Endothelial cell of umbilical vein (primary cell): ENCODE data around the gene NOTCH2. TPM values are rescaled to one million over a fixed set of nuclear protein-coding genes. Genes with fewer than 3 reads are reported as not detected.

ENCODE experiments used
- BruUV-seq: library from RNA; stranded (reverse); fragments of 400-500 nt; replicated peaks from 2 replicates; lab custom pipeline; 2021; lab: Mats Ljungman, UMichigan
- CTCF ChIA-PET: fragments of 300-600, 350-600 bp; sonication (Branson Sonifier 250); formaldehyde crosslinking; loops from one replicate; lab custom pipeline; 2021; ENCODE audit warnings: antibody characterized with exemption, inconsistent platforms; lab: Charles Lee
- POLR2A ChIA-PET: fragments of 300-600, 350-600 bp; sonication (Branson Sonifier 250); formaldehyde crosslinking; loops from one replicate; lab custom pipeline; 2021; ENCODE audit warnings: antibody characterized with exemption, inconsistent platforms; lab: Charles Lee
- DNase-seq: peaks from one replicate; pipeline ENCODE4 v3.0.0-alpha.2; 2011; ENCODE audit warnings: low read depth, low spot score
- FAIRE-seq: peaks from 2 replicates; lab custom pipeline; 2011; peaks lifted over from hg19 to GRCh38; lab: Jason Lieb, UNC
- H2AFZ ChIP-seq: 2 replicates; pipeline ENCODE4 v1.6.0; 2012; ENCODE audit warnings: low read depth, low read length, control low read depth, inconsistent platforms
- H3K27ac ChIP-seq: 2 replicates; pipeline ENCODE4 v1.5.1; 2011; ENCODE audit warnings: low read depth, mild to moderate bottlenecking, control low read depth, low read length, moderate library complexity; ENCODE audit not compliant: insufficient read depth
- H3K27me3 ChIP-seq, 2 experiments: 2 replicates each; pipeline versions ENCODE4 v1.6.0 to v1.6.1; 2011; ENCODE audit warnings: low read length in 2 of 2, mixed read lengths in 1 of 2; ENCODE audit not compliant: control insufficient read depth in 2 of 2, insufficient read depth in 2 of 2
- H3K36me3 ChIP-seq, 2 experiments: 2 replicates in 1 of 2; 3 replicates in 1 of 2; pipeline ENCODE4 v1.5.1; 2011; ENCODE audit warnings: low read length in 2 of 2, mild to moderate bottlenecking in 1 of 2, moderate library complexity in 1 of 2; ENCODE audit not compliant: control insufficient read depth in 2 of 2, insufficient read depth in 2 of 2; ENCODE audit errors: extremely low read depth in 1 of 2
- H3K4me1 ChIP-seq: 3 replicates; pipeline ENCODE4 v1.5.1; 2011; ENCODE audit warnings: mild to moderate bottlenecking, low read length; ENCODE audit not compliant: control insufficient read depth, insufficient read depth; ENCODE audit errors: extremely low read depth
- H3K4me2 ChIP-seq: 2 replicates; pipeline ENCODE4 v1.6.1; 2011; ENCODE audit warnings: low read length, control low read depth, mixed read lengths; ENCODE audit not compliant: insufficient read depth
- H3K4me3 ChIP-seq, 3 experiments: fragments of 200-600 bp in 1 of 3; sonication (generic), shearing (Covaris generic) in 1 of 3; replicated peaks in 1 of 3; 2 replicates each; pipeline ENCODE4 v1.5.1; 2011 to 2016; ENCODE audit warnings: control low read depth in 3 of 3, low read length in 3 of 3, mild to moderate bottlenecking in 2 of 3, inconsistent platforms in 1 of 3, low read depth in 1 of 3, moderate library complexity in 1 of 3; ENCODE audit not compliant: insufficient read depth in 1 of 3
- H3K79me2 ChIP-seq: 2 replicates; pipeline ENCODE4 v1.6.0; 2012; ENCODE audit warnings: low read length, inconsistent platforms; ENCODE audit not compliant: control insufficient read depth, insufficient read depth
- H3K9ac ChIP-seq: replicated peaks from 2 replicates; pipeline ENCODE3; 2011; ENCODE audit warnings: low read length, control low read depth; ENCODE audit not compliant: insufficient read depth; ENCODE audit errors: extremely low read depth
- H3K9me1 ChIP-seq: replicated peaks from 3 replicates; pipeline ENCODE4 v1.6.0; 2011; ENCODE audit warnings: mild to moderate bottlenecking, low read length; ENCODE audit not compliant: control insufficient read depth, insufficient read depth; ENCODE audit errors: extremely low read depth
- H3K9me3 ChIP-seq: replicated peaks from 2 replicates; pipeline ENCODE4 v1.5.1; 2012; ENCODE audit warnings: low read length, inconsistent platforms; ENCODE audit not compliant: control insufficient read depth, insufficient read depth
- H4K20me1 ChIP-seq: replicated peaks from 2 replicates; pipeline ENCODE3; 2011; ENCODE audit warnings: mild to moderate bottlenecking, low read length; ENCODE audit not compliant: control insufficient read depth, insufficient read depth; ENCODE audit errors: extremely low read depth
- FOS ChIP-seq: IDR thresholded peaks from 2 replicates; pipeline ENCODE4 v1.6.1; 2011; ENCODE audit warnings: mild to moderate bottlenecking, low read length, moderate library complexity, borderline replicate concordance; ENCODE audit not compliant: insufficient read depth
- GATA2 ChIP-seq: IDR thresholded peaks from 2 replicates; pipeline ENCODE4 v1.7.0; 2011; ENCODE audit warnings: low read depth, mild to moderate bottlenecking, moderate library complexity, mixed read lengths, low read length; ENCODE audit not compliant: insufficient read length, insufficient read depth
- JUN ChIP-seq: IDR thresholded peaks from 2 replicates; pipeline ENCODE4 v1.6.1; 2011; ENCODE audit warnings: borderline replicate concordance, low read depth; ENCODE audit not compliant: insufficient read length, insufficient read depth
- MYC ChIP-seq: IDR thresholded peaks from one replicate; pipeline ENCODE4 v1.6.1; 2011; ENCODE audit warnings: mild to moderate bottlenecking, low read depth, low read length
- POLR2A ChIP-seq: IDR thresholded peaks from 2 replicates; pipeline ENCODE4 v1.6.1; 2012; ENCODE audit warnings: low read depth, mild to moderate bottlenecking, control low read depth, low read length
- POLR2AphosphoS5 ChIP-seq: IDR thresholded peaks from 2 replicates; pipeline ENCODE4 v1.6.1; 2012; ENCODE audit warnings: low read depth, mild to moderate bottlenecking, control low read depth, low read length, moderate library complexity; ENCODE audit not compliant: insufficient read depth
- dilution Hi-C: fragments of 300-500 bp; cut with MboI; formaldehyde crosslinking; loops from one replicate; pipeline ENCODE4 v1.15.0; 2019; ENCODE audit warnings: low sequenced_read_pairs; ENCODE audit not compliant: extremely low pct_ligation_motif_present
- intact Hi-C: fragments of 100-400 bp; cut with micrococcal nuclease; formaldehyde crosslinking; loops from one replicate; pipeline ENCODE4 v1.10.0; 2022
- polyA plus RNA-seq, 4 experiments: library from polyadenylated mRNA; depleted of rRNA in 3 of 4; stranded (reverse) in 3 of 4; unstranded in 1 of 4; fragments of >200 nt; gene quantifications; 2 replicates each; pipeline versions ENCODE4 v1.2.1 to v1.2.3, GENCODE V29; 2011 to 2012; ENCODE audit warnings: missing spikeins in 1 of 4
- total RNA-seq: library from RNA; stranded (reverse); gene quantifications from 2 replicates; pipeline ENCODE4 v1.2.3, GENCODE V29; 2021
- TF ChIP-seq, protein P1 (sequence below), 2 donors: IDR thresholded peaks; 1 replicate in 1 of 2; 2 replicates in 1 of 2; pipeline ENCODE4 v1.5.1; 2011; ENCODE audit warnings: low read length in 2 of 2, mild to moderate bottlenecking in 2 of 2, moderate library complexity in 2 of 2, control low read depth in 1 of 2, inconsistent platforms in 1 of 2, low read depth in 1 of 2; ENCODE audit not compliant: insufficient read depth in 1 of 2; ENCODE audit errors: extremely low read depth in 1 of 2
- TF ChIP-seq, protein P2 (sequence below): IDR thresholded peaks from 2 replicates; pipeline ENCODE4 v1.6.1; 2011; ENCODE audit not compliant: insufficient read depth, insufficient read length

Gene NOTCH2
- total and polyA plus RNA-seq, 2 donors (not counting 3 experiments of a cell fraction or from before 2014, with no cell fraction given), result 14.3 to 49.1 TPM

DNA sequence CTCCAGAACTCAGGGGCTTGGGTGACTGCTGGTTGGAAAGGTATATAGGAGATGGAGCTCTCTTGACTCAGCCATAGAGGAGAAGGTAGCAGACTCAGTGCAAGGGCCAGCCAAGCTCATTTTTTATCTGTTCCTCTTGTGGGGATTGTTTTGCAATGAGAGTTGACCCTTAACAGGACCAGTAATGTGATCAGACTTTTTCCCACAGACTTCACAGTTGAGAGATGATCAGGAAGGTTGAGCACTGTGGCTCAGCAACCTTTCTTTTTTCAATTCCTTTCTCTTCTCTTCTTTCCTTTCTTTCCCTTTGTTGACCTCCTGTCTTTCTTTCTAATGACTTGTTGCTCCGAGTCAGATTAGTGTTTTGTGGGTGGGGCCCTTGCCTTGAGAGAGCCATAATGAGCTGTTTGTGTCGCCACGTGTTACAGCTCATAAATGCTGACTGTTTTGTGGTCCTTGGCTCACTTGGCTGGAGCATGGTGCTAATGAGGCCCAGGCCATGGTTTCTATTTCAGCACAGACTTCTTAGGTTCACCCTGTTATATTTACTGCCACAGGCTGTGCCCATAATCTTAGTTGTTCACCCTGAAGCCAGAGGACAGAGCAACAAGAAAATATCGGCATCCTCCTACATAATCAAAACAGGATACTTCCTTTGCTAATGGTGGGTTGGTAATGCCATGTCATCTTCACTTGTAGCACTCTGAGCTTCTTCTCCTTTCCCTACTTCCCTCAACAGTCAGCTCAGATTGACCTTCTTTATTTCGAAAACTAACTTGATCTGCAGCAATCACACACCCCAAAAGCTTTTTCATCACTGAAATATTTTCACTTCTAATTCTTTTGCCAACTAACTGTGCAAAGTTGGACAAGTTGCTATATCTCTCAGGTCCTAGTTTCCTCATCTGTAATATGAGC is 187.1 kb downstream of the NOTCH2 start:
- intact Hi-C loops (no loop called here), dilution Hi-C loops (no loop called here)
- POLR2A ChIA-PET, result no interaction called here
- Histone ChIP-seq H3K79me2 (no peaks in the 10 kb centered on the region), H3K27ac (no peak overlapping the region), H3K9ac (no peak overlapping the region), H3K9me3 (no peaks in the 10 kb centered on the region), H3K4me2 (no peak overlapping the region), H3K36me3 (no peaks in the 10 kb centered on the region), H3K4me3 (no peak overlapping the region), H3K27me3 (peaks cover 19 to 32% of the 10 kb centered on the region in 2 experiments), H3K9me1 (no peaks in the 10 kb centered on the region), H4K20me1 (no peaks in the 10 kb centered on the region), H2AFZ (no peak overlapping the region), H3K4me1 (no peaks in the 10 kb centered on the region)
- no TSS peak for BruUV-seq
- no peak for FAIRE-seq
- CTCF ChIA-PET, result interaction anchor here (0.6 to 2.4 kb wide), 4 partner anchors 9 to 332 kb away, joined by 3 to 11 read pairs (median 4); no protein-coding TSS in a partner anchor
- TF ChIP-seq POLR2AphosphoS5 (no peak), POLR2A (no peak), MYC (no peak), GATA2 (no peak), FOS (no peak), JUN (no peak)
- TF ChIP-seq, protein P1, sequence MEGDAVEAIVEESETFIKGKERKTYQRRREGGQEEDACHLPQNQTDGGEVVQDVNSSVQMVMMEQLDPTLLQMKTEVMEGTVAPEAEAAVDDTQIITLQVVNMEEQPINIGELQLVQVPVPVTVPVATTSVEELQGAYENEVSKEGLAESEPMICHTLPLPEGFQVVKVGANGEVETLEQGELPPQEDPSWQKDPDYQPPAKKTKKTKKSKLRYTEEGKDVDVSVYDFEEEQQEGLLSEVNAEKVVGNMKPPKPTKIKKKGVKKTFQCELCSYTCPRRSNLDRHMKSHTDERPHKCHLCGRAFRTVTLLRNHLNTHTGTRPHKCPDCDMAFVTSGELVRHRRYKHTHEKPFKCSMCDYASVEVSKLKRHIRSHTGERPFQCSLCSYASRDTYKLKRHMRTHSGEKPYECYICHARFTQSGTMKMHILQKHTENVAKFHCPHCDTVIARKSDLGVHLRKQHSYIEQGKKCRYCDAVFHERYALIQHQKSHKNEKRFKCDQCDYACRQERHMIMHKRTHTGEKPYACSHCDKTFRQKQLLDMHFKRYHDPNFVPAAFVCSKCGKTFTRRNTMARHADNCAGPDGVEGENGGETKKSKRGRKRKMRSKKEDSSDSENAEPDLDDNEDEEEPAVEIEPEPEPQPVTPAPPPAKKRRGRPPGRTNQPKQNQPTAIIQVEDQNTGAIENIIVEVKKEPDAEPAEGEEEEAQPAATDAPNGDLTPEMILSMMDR (IDR thresholded peaks at IDR 0.05; ENCODE audit: extremely low read depth in 1 of 2, insufficient read depth in 1 of 2, low read depth in 1 of 2, low read length in 2 of 2), result no peak
- TF ChIP-seq, protein P2, sequence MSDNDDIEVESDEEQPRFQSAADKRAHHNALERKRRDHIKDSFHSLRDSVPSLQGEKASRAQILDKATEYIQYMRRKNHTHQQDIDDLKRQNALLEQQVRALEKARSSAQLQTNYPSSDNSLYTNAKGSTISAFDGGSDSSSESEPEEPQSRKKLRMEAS, result no peak
- DNase-seq, result no peak
